ENCODE measurements around the gene MUC22. TPM values are rescaled to one million over a fixed set of nuclear protein-coding genes. Genes with fewer than 3 reads are reported as not detected.
"Not testable (repeated sequence)": the region's sequence is repeated elsewhere in the genome, so short reads cannot be mapped to it uniquely, and the experiment has no call there.

MUC22 gene
- total and polyA plus RNA-seq, 4 experiments from 2014 or later: not detected

- H3K27ac Mint-ChIP-seq: no peak overlapping the region
- peaks cover 5% of the 10 kb centered on the region for H3K27me3 ChIP-seq (ENCODE audit: insufficient read depth, low read length)
- H3K27me3 Mint-ChIP-seq: peaks cover 10 to 41% of the 10 kb centered on the region in 2 donors
- ChIA-PET CTCF (ENCODE audit: partially characterized antibody) (interaction anchor here (0.8 kb wide), 1 partner anchor 11 kb away, joined by 3 read pairs; no protein-coding TSS in a partner anchor), POLR2A (ENCODE audit: partially characterized antibody) (no interaction called here)
- no peaks in the 10 kb centered on the region for H3K36me3 Mint-ChIP-seq
- no peak for DNase-seq
- H3K4me1 ChIP-seq (ENCODE audit: insufficient read depth, low read length): no peaks in the 10 kb centered on the region
- H3K36me3 ChIP-seq (ENCODE audit: insufficient read depth, low read length): no peaks in the 10 kb centered on the region
- no peaks in the 10 kb centered on the region for H3K4me1 Mint-ChIP-seq
- H3K4me3 Mint-ChIP-seq: no peak overlapping the region
- no peaks in the 10 kb centered on the region for H3K9me3 ChIP-seq (ENCODE audit: control insufficient read depth in 1 of 2, low read length in 2 of 2)
- H3K9me3 Mint-ChIP-seq: peaks cover 0 to 2% (median 0%) of the 10 kb centered on the region in 8 donors
- H3K4me3 ChIP-seq (ENCODE audit: low read length in 2 of 2): no peak overlapping the region
- intact Hi-C loops (cut with micrococcal nuclease): no loop called here
- no peak overlapping the region for H3K27ac ChIP-seq (ENCODE audit: low read depth, low read length)
Observed at GRCh38 chr6:31008165-31008564, 2.1 kb upstream of the MUC22 start.

- Mint-ChIP-seq H3K4me3 (no peak overlapping the region), H3K36me3 (no peaks in the 10 kb centered on the region), H3K4me1 (no peaks in the 10 kb centered on the region), H3K27ac (no peak overlapping the region), H3K9me3 (peaks cover 0 to 6% (median 0%) of the 10 kb centered on the region in 8 donors), H3K27me3 (peaks cover 14 to 42% of the 10 kb centered on the region in 2 donors)
- no peaks in the 10 kb centered on the region for H3K9me3 ChIP-seq (ENCODE audit: control insufficient read depth in 1 of 2, low read length in 2 of 2)
- peaks cover 5% of the 10 kb centered on the region for H3K27me3 ChIP-seq (ENCODE audit: insufficient read depth, low read length)
- intact Hi-C loops (cut with micrococcal nuclease): no loop called here
- ChIA-PET POLR2A (ENCODE audit: partially characterized antibody) (no interaction called here), CTCF (ENCODE audit: partially characterized antibody) (no interaction called here)
- H3K36me3 ChIP-seq (ENCODE audit: insufficient read depth, low read length): no peaks in the 10 kb centered on the region
- no peaks in the 10 kb centered on the region for H3K4me1 ChIP-seq (ENCODE audit: insufficient read depth, low read length)
- no peak overlapping the region for H3K27ac ChIP-seq (ENCODE audit: low read depth, low read length)
- H3K4me3 ChIP-seq (ENCODE audit: low read length in 2 of 2): no peak overlapping the region
- DNase-seq: no peak
Observed at GRCh38 chr6:31009731-31010130, 543 bp upstream of the MUC22 start.

GRCh38 chr6:31011153-31011552, 879 bp downstream of the MUC22 start:
- Histone ChIP-seq H3K4me3 (ENCODE audit: low read length in 2 of 2) (no peak overlapping the region), H3K9me3 (ENCODE audit: control insufficient read depth in 1 of 2, low read length in 2 of 2) (no peaks in the 10 kb centered on the region), H3K27me3 (ENCODE audit: insufficient read depth, low read length) (peaks cover 5% of the 10 kb centered on the region), H3K36me3 (ENCODE audit: insufficient read depth, low read length) (no peaks in the 10 kb centered on the region), H3K27ac (ENCODE audit: low read depth, low read length) (no peak overlapping the region), H3K4me1 (ENCODE audit: insufficient read depth, low read length) (no peaks in the 10 kb centered on the region)
- peaks cover 15 to 37% of the 10 kb centered on the region in 2 donors for H3K27me3 Mint-ChIP-seq
- no peak overlapping the region for H3K4me3 Mint-ChIP-seq
- ChIA-PET CTCF (ENCODE audit: partially characterized antibody) (no interaction called here), POLR2A (ENCODE audit: partially characterized antibody) (no interaction called here)
- H3K4me1 Mint-ChIP-seq: no peaks in the 10 kb centered on the region
- intact Hi-C loops (cut with micrococcal nuclease): no loop called here
- H3K27ac Mint-ChIP-seq: no peak overlapping the region
- no peak for DNase-seq
- peaks cover 0 to 16% (median 2%) of the 10 kb centered on the region in 8 donors for H3K9me3 Mint-ChIP-seq
- no peaks in the 10 kb centered on the region for H3K36me3 Mint-ChIP-seq

GRCh38 chr6:31016659-31017299, 6.5 kb downstream of the MUC22 start:
- Histone ChIP-seq H3K9me3 (ENCODE audit: control insufficient read depth in 1 of 2, low read length in 2 of 2) (no peaks in the 10 kb centered on the region), H3K27me3 (ENCODE audit: insufficient read depth, low read length) (no peaks in the 10 kb centered on the region), H3K36me3 (ENCODE audit: insufficient read depth, low read length) (no peaks in the 10 kb centered on the region), H3K27ac (ENCODE audit: low read depth, low read length) (no peak overlapping the region), H3K4me3 (ENCODE audit: low read length in 2 of 2) (no peak overlapping the region), H3K4me1 (ENCODE audit: insufficient read depth, low read length) (no peaks in the 10 kb centered on the region)
- peaks cover 14 to 17% of the 10 kb centered on the region in 2 donors for H3K27me3 Mint-ChIP-seq
- peaks cover 0 to 16% (median 1%) of the 10 kb centered on the region in 8 donors for H3K9me3 Mint-ChIP-seq
- H3K4me3 Mint-ChIP-seq: no peak overlapping the region
- no peak overlapping the region for H3K27ac Mint-ChIP-seq
- CTCF ChIA-PET (ENCODE audit: partially characterized antibody): no interaction called here
- no peak for DNase-seq
- intact Hi-C loops (cut with micrococcal nuclease): no loop called here
- POLR2A ChIA-PET (ENCODE audit: partially characterized antibody): no interaction called here
- no peaks in the 10 kb centered on the region for H3K36me3 Mint-ChIP-seq
- no peaks in the 10 kb centered on the region for H3K4me1 Mint-ChIP-seq

- Mint-ChIP-seq H3K9me3 (peaks cover 0 to 16% (median 1%) of the 10 kb centered on the region in 8 donors), H3K27me3 (peaks cover 10 to 14% of the 10 kb centered on the region in 2 donors)
- H3K9me3 ChIP-seq (ENCODE audit: control insufficient read depth in 1 of 2, low read length in 2 of 2); H3K27me3 ChIP-seq (ENCODE audit: insufficient read depth, low read length); H3K27ac ChIP-seq (ENCODE audit: low read depth, low read length); POLR2A ChIA-PET (ENCODE audit: partially characterized antibody); intact Hi-C loops (cut with micrococcal nuclease); H3K36me3 ChIP-seq (ENCODE audit: insufficient read depth, low read length); DNase-seq; CTCF ChIA-PET (ENCODE audit: partially characterized antibody); H3K4me3 Mint-ChIP-seq; H3K36me3 Mint-ChIP-seq; H3K27ac Mint-ChIP-seq; H3K4me1 ChIP-seq (ENCODE audit: insufficient read depth, low read length); H3K4me1 Mint-ChIP-seq; H3K4me3 ChIP-seq (ENCODE audit: low read length in 2 of 2): not testable (repeated sequence)
Observed at GRCh38 chr6:31017436-31017835, 7.2 kb downstream of the MUC22 start.

GRCh38 chr6:31020057-31020456, 9.8 kb downstream of the MUC22 start:
- no peaks in the 10 kb centered on the region for H3K4me1 ChIP-seq (ENCODE audit: insufficient read depth, low read length)
- no peaks in the 10 kb centered on the region for H3K36me3 ChIP-seq (ENCODE audit: insufficient read depth, low read length)
- Mint-ChIP-seq H3K4me3 (peak overlapping the region in 1 of 8 donors; percentile 33), H3K27me3 (peaks cover 6 to 8% of the 10 kb centered on the region in 2 donors), H3K4me1 (no peaks in the 10 kb centered on the region), H3K36me3 (no peaks in the 10 kb centered on the region), H3K27ac (no peak overlapping the region), H3K9me3 (peaks cover 0 to 9% (median 0%) of the 10 kb centered on the region in 8 donors)
- POLR2A ChIA-PET (ENCODE audit: partially characterized antibody): interaction anchor here (0.6 kb wide), 1 partner anchor 478 kb away, joined by 6 read pairs; no protein-coding TSS in a partner anchor
- CTCF ChIA-PET (ENCODE audit: partially characterized antibody): no interaction called here
- H3K9me3 ChIP-seq (ENCODE audit: control insufficient read depth in 1 of 2, low read length in 2 of 2): no peaks in the 10 kb centered on the region
- no peaks in the 10 kb centered on the region for H3K27me3 ChIP-seq (ENCODE audit: insufficient read depth, low read length)
- no peak overlapping the region for H3K27ac ChIP-seq (ENCODE audit: low read depth, low read length)
- H3K4me3 ChIP-seq (ENCODE audit: low read length in 2 of 2): no peak overlapping the region
- DNase-seq: no peak
- intact Hi-C loops (cut with micrococcal nuclease): no loop called here

GRCh38 chr6:31020631-31021255, 10.5 kb downstream of the MUC22 start:
- H3K4me3 ChIP-seq (ENCODE audit: low read length in 2 of 2); H3K27ac Mint-ChIP-seq; H3K27ac ChIP-seq (ENCODE audit: low read depth, low read length); H3K27me3 ChIP-seq (ENCODE audit: insufficient read depth, low read length); H3K4me1 Mint-ChIP-seq; H3K4me3 Mint-ChIP-seq; H3K9me3 Mint-ChIP-seq; intact Hi-C loops (cut with micrococcal nuclease); H3K27me3 Mint-ChIP-seq; H3K36me3 Mint-ChIP-seq; H3K9me3 ChIP-seq (ENCODE audit: control insufficient read depth in 1 of 2, low read length in 2 of 2); H3K4me1 ChIP-seq (ENCODE audit: insufficient read depth, low read length); CTCF ChIA-PET (ENCODE audit: partially characterized antibody); POLR2A ChIA-PET (ENCODE audit: partially characterized antibody); H3K36me3 ChIP-seq (ENCODE audit: insufficient read depth, low read length); DNase-seq: not testable (repeated sequence)

All from CD4-positive, alpha-beta memory T cell (primary cell).